Right lobe of liver (tissue), 4 donors: ENCODE data around the gene SLC4A8.
"Not testable (repeated sequence)": the region's sequence is repeated elsewhere in the genome, so short reads cannot be mapped to it uniquely, and the experiment has no call there.

Experiments
- POLR2A ChIP-seq: fragments of 450-650 bp; IDR thresholded peaks from one replicate; pipeline ENCODE4 v1.6.1; 2017; ENCODE audit warnings: antibody characterized with exemption, mild to moderate bottlenecking
- TF ChIP-seq, protein P1 (sequence below), 4 donors: fragments of 200-600 bp in 3 of 4; fragments of 450-650 bp in 1 of 4; IDR thresholded peaks; one replicate each; pipeline versions ENCODE4 v1.5.1 to v1.8.0; 2016 to 2022; ENCODE audit warnings: antibody characterized with exemption in 4 of 4, mild to moderate bottlenecking in 2 of 4
- donor health status: DM: no; HTN: no; CAD: no.
- donor health status: DM: no; HTN: no; CAD: no.
- donor health status: DM: no; HTN: yes; CAD: no.

DNA sequence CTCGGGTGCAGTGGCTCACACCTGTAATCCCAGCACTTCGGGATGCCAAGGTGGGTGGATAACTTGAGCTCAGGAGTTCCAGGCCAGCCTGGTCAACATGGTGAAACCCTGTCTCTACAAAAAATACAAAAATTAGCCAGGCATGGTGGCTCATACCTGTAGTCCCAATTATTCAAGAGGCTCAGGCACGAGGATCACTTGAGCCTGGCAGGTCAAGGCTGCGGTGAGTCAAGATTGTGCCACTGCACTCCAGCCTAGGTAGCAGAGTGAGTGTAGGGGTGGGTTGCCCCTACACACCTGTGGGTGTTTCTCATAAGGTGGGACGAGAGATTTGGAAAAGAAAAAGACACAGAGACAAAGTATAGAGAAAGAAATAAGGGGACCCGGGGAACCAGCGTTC is 29.4 kb downstream of the SLC4A8 start:
- TF ChIP-seq, protein P1, sequence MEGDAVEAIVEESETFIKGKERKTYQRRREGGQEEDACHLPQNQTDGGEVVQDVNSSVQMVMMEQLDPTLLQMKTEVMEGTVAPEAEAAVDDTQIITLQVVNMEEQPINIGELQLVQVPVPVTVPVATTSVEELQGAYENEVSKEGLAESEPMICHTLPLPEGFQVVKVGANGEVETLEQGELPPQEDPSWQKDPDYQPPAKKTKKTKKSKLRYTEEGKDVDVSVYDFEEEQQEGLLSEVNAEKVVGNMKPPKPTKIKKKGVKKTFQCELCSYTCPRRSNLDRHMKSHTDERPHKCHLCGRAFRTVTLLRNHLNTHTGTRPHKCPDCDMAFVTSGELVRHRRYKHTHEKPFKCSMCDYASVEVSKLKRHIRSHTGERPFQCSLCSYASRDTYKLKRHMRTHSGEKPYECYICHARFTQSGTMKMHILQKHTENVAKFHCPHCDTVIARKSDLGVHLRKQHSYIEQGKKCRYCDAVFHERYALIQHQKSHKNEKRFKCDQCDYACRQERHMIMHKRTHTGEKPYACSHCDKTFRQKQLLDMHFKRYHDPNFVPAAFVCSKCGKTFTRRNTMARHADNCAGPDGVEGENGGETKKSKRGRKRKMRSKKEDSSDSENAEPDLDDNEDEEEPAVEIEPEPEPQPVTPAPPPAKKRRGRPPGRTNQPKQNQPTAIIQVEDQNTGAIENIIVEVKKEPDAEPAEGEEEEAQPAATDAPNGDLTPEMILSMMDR (IDR thresholded peaks at IDR 0.05): not testable (repeated sequence)
- not testable (repeated sequence) for TF ChIP-seq POLR2A
